ENCODE data around the gene MGP.

Gene MGP

GRCh38 chr12:14849661-14850060 lies 36.0 kb downstream of the MGP start:
- H3K9me3 ChIP-seq (ENCODE audit: control insufficient read depth, low read length): no peaks in the 10 kb centered on the region
- no peak overlapping the region for H3K4me3 ChIP-seq (ENCODE audit: low read length)
- H3K27me3 ChIP-seq (ENCODE audit: control insufficient read depth, insufficient read depth, low read length): no peaks in the 10 kb centered on the region
- no peaks in the 10 kb centered on the region for H3K4me1 ChIP-seq (ENCODE audit: control insufficient read depth, insufficient read depth, low read length)
- no peak overlapping the region for H3K9ac ChIP-seq (ENCODE audit: low read length)
- no peaks in the 10 kb centered on the region for H3K36me3 ChIP-seq (ENCODE audit: control insufficient read depth, insufficient read depth, low read length)

- no peaks in the 10 kb centered on the region for H3K36me3 ChIP-seq (ENCODE audit: control insufficient read depth, insufficient read depth, low read length)
- H3K9me3 ChIP-seq (ENCODE audit: control insufficient read depth, low read length): no peaks in the 10 kb centered on the region
- no peak overlapping the region for H3K4me3 ChIP-seq (ENCODE audit: low read length)
- H3K4me1 ChIP-seq (ENCODE audit: control insufficient read depth, insufficient read depth, low read length): peaks cover 15% of the 10 kb centered on the region
- no peak overlapping the region for H3K9ac ChIP-seq (ENCODE audit: low read length)
- no peaks in the 10 kb centered on the region for H3K27me3 ChIP-seq (ENCODE audit: control insufficient read depth, insufficient read depth, low read length)
These were observed 38.6 kb downstream of the MGP start for GRCh38 chr12:14846876-14847580.

- Histone ChIP-seq H3K27me3 (ENCODE audit: control insufficient read depth, insufficient read depth, low read length) (no peaks in the 10 kb centered on the region), H3K4me3 (ENCODE audit: low read length) (no peak overlapping the region), H3K9ac (ENCODE audit: low read length) (no peak overlapping the region), H3K36me3 (ENCODE audit: control insufficient read depth, insufficient read depth, low read length) (no peaks in the 10 kb centered on the region), H3K9me3 (ENCODE audit: control insufficient read depth, low read length) (no peaks in the 10 kb centered on the region), H3K4me1 (ENCODE audit: control insufficient read depth, insufficient read depth, low read length) (peaks cover 20% of the 10 kb centered on the region)
These were observed 39.5 kb downstream of the MGP start for GRCh38 chr12:14846042-14846587.

GRCh38 chr12:14845350-14845750 lies 40.3 kb downstream of the MGP start:
- Histone ChIP-seq H3K27me3 (ENCODE audit: control insufficient read depth, insufficient read depth, low read length) (no peaks in the 10 kb centered on the region), H3K9ac (ENCODE audit: low read length) (no peak overlapping the region), H3K9me3 (ENCODE audit: control insufficient read depth, low read length) (no peaks in the 10 kb centered on the region), H3K4me1 (ENCODE audit: control insufficient read depth, insufficient read depth, low read length) (peaks cover 20% of the 10 kb centered on the region), H3K36me3 (ENCODE audit: control insufficient read depth, insufficient read depth, low read length) (no peaks in the 10 kb centered on the region), H3K4me3 (ENCODE audit: low read length) (no peak overlapping the region)

GRCh38 chr12:14844401-14844800 lies 41.3 kb downstream of the MGP start:
- Histone ChIP-seq H3K27me3 (ENCODE audit: control insufficient read depth, insufficient read depth, low read length) (no peaks in the 10 kb centered on the region), H3K36me3 (ENCODE audit: control insufficient read depth, insufficient read depth, low read length) (no peaks in the 10 kb centered on the region), H3K4me3 (ENCODE audit: low read length) (no peak overlapping the region), H3K4me1 (ENCODE audit: control insufficient read depth, insufficient read depth, low read length) (peaks cover 20% of the 10 kb centered on the region), H3K9ac (ENCODE audit: low read length) (no peak overlapping the region), H3K9me3 (ENCODE audit: control insufficient read depth, low read length) (no peaks in the 10 kb centered on the region)

GRCh38 chr12:14843425-14843887 lies 42.2 kb downstream of the MGP start, which contains the start of gene ART4:
ART4 (minus strand) TSS chr12:14843526; CDS start chr12:14843113, 413 bp downstream.
- no peaks in the 10 kb centered on the region for H3K9me3 ChIP-seq (ENCODE audit: control insufficient read depth, low read length)
- H3K4me3 ChIP-seq (ENCODE audit: low read length): no peak within 1 kb of the TSS
- no peaks in the 10 kb centered on the region for H3K27me3 ChIP-seq (ENCODE audit: control insufficient read depth, insufficient read depth, low read length)
- H3K4me1 ChIP-seq (ENCODE audit: control insufficient read depth, insufficient read depth, low read length): peaks cover 20% of the 10 kb centered on the region
- no peak within 1 kb of the TSS for H3K9ac ChIP-seq (ENCODE audit: low read length)
- H3K36me3 ChIP-seq (ENCODE audit: control insufficient read depth, insufficient read depth, low read length): no peaks in the 10 kb centered on the region

- H3K9me3 ChIP-seq (ENCODE audit: control insufficient read depth, low read length): no peaks in the 10 kb centered on the region
- H3K36me3 ChIP-seq (ENCODE audit: control insufficient read depth, insufficient read depth, low read length): no peaks in the 10 kb centered on the region
- H3K4me3 ChIP-seq (ENCODE audit: low read length): no peak overlapping the region
- no peak overlapping the region for H3K9ac ChIP-seq (ENCODE audit: low read length)
- H3K27me3 ChIP-seq (ENCODE audit: control insufficient read depth, insufficient read depth, low read length): no peaks in the 10 kb centered on the region
- H3K4me1 ChIP-seq (ENCODE audit: control insufficient read depth, insufficient read depth, low read length): peaks cover 20% of the 10 kb centered on the region
These were observed 43.3 kb downstream of the MGP start for GRCh38 chr12:14842315-14842714.

- no peak overlapping the region for H3K4me3 ChIP-seq (ENCODE audit: low read length)
- H3K9ac ChIP-seq (ENCODE audit: low read length): no peak overlapping the region
- peaks cover 20% of the 10 kb centered on the region for H3K4me1 ChIP-seq (ENCODE audit: control insufficient read depth, insufficient read depth, low read length)
- H3K9me3 ChIP-seq (ENCODE audit: control insufficient read depth, low read length): no peaks in the 10 kb centered on the region
- H3K36me3 ChIP-seq (ENCODE audit: control insufficient read depth, insufficient read depth, low read length): no peaks in the 10 kb centered on the region
- no peaks in the 10 kb centered on the region for H3K27me3 ChIP-seq (ENCODE audit: control insufficient read depth, insufficient read depth, low read length)
These were observed 43.9 kb downstream of the MGP start for GRCh38 chr12:14841761-14842160.

- peaks cover 20% of the 10 kb centered on the region for H3K4me1 ChIP-seq (ENCODE audit: control insufficient read depth, insufficient read depth, low read length)
- no peaks in the 10 kb centered on the region for H3K27me3 ChIP-seq (ENCODE audit: control insufficient read depth, insufficient read depth, low read length)
These were observed 45.0 kb downstream of the MGP start for GRCh38 chr12:14840616-14841015.

GRCh38 chr12:14839262-14839661 lies 46.4 kb downstream of the MGP start:
- H3K9ac ChIP-seq (ENCODE audit: low read length): no peak overlapping the region
- peaks cover 20% of the 10 kb centered on the region for H3K4me1 ChIP-seq (ENCODE audit: control insufficient read depth, insufficient read depth, low read length)
- no peak overlapping the region for H3K4me3 ChIP-seq (ENCODE audit: low read length)
- H3K36me3 ChIP-seq (ENCODE audit: control insufficient read depth, insufficient read depth, low read length): no peaks in the 10 kb centered on the region
- no peaks in the 10 kb centered on the region for H3K9me3 ChIP-seq (ENCODE audit: control insufficient read depth, low read length)
- no peaks in the 10 kb centered on the region for H3K27me3 ChIP-seq (ENCODE audit: control insufficient read depth, insufficient read depth, low read length)

More at GRCh38 chr12:14840616-14841015, 45.0 kb downstream of the MGP start:
- no peaks in the 10 kb centered on the region for H3K36me3 ChIP-seq (ENCODE audit: control insufficient read depth, insufficient read depth, low read length)
- no peak overlapping the region for H3K9ac ChIP-seq (ENCODE audit: low read length)
- H3K9me3 ChIP-seq (ENCODE audit: control insufficient read depth, low read length): no peaks in the 10 kb centered on the region
- H3K4me3 ChIP-seq (ENCODE audit: low read length): no peak overlapping the region

- Histone ChIP-seq H3K4me3 (ENCODE audit: low read length) (no peak overlapping the region), H3K27me3 (ENCODE audit: control insufficient read depth, insufficient read depth, low read length) (no peaks in the 10 kb centered on the region), H3K4me1 (ENCODE audit: control insufficient read depth, insufficient read depth, low read length) (peaks cover under 1% of the 10 kb centered on the region), H3K9me3 (ENCODE audit: control insufficient read depth, low read length) (no peaks in the 10 kb centered on the region), H3K9ac (ENCODE audit: low read length) (no peak overlapping the region), H3K36me3 (ENCODE audit: control insufficient read depth, insufficient read depth, low read length) (no peaks in the 10 kb centered on the region)
These were observed 49.1 kb downstream of the MGP start for GRCh38 chr12:14836336-14837210.

GRCh38 chr12:14834509-14834908 lies 51.1 kb downstream of the MGP start:
- Histone ChIP-seq H3K4me1 (ENCODE audit: control insufficient read depth, insufficient read depth, low read length) (no peaks in the 10 kb centered on the region), H3K36me3 (ENCODE audit: control insufficient read depth, insufficient read depth, low read length) (no peaks in the 10 kb centered on the region), H3K4me3 (ENCODE audit: low read length) (no peak overlapping the region), H3K27me3 (ENCODE audit: control insufficient read depth, insufficient read depth, low read length) (no peaks in the 10 kb centered on the region), H3K9me3 (ENCODE audit: control insufficient read depth, low read length) (no peaks in the 10 kb centered on the region), H3K9ac (ENCODE audit: low read length) (no peak overlapping the region)
